Inferior parietal cortex (tissue), 1 donor: ENCODE data around the gene LRRC8D.

ENCODE experiments used
- DNase-seq: peaks from one replicate; pipeline ENCODE4 v3.0.0-alpha.2; 2016; ENCODE audit errors: extremely low spot score

Gene LRRC8D

DNA sequence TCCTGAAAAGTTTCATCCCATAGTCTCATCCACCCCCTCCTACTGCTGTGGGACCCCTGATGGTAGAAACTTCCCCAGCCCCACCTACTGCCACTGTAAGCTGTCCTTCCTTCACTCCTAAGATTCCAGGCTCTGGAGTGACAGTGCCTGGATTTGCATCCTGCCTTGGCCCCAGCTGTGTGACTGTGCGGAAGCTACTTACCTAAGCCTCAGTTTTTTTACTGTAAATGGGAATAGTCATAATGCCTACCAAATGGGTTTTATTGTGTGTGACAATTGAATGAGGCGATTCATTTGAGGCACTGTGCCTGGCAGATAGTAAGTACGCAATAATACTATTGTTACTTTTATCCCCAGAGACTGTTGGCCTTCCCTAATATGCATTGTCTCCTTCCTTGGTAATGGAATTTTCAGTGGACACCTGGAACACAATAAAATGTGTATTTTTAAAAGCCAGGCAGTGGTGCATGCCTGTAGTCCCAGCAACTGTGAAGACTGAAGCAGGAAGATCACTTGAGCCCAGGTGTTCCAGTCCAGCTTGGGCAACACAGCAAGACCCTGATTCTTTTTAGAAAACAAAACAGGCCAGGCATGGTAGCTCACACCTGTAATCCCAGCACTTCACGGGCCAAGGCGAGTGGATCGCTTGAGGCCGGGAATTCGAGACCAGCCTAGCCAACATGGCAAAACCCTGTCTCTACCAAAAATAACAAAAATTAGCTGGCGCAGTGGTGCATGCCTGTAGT lies 119.0 kb downstream of the LRRC8D start:
- DNase-seq = no peak

GRCh38 chr1:89941110-89941766 lies 120.4 kb downstream of the LRRC8D start:
- DNase-seq = no peak

GRCh38 chr1:89942014-89942413 lies 121.2 kb downstream of the LRRC8D start:
- DNase-seq = no peak

DNA sequence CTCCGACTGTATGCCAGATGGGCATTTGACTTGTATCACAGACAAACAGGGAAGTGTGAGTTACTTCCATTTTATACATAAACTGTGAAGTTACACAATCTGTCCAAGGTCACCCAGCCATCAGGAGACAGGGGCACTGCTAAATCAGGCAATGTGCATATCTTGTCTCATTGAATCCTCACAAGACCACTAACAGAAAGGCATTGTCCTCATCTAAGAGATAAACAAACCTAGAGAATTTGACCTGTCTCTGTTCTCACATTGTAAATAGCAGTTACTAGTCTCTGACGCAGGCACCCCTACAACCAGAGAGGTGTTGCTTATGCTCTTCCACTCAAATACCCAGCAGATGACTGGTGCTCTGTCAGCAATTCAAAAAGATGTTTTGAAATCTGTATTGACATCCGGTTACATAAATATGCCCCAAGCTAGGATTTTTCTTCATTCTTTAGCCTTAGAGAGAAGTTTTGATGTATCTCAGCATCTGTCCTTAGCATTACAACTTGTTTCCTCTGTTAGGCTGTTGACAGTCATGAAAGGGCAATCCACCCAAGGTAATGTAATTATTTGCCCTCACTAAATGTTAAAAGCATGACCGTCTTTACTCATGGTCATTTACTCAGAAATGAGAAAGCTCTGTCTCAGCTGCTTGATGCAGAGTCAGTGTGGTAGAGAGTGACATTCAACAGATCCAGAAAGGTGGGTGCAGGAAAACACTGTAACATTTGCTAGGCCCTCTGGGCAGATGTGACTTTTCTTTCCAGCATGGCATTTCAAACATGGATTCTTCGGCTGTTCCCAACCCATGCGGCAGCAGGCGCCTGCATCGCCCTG lies 122.2 kb downstream of the LRRC8D start:
- DNase-seq = no peak

GRCh38 chr1:89943846-89944781 lies 123.3 kb downstream of the LRRC8D start:
- no peak for DNase-seq

DNA sequence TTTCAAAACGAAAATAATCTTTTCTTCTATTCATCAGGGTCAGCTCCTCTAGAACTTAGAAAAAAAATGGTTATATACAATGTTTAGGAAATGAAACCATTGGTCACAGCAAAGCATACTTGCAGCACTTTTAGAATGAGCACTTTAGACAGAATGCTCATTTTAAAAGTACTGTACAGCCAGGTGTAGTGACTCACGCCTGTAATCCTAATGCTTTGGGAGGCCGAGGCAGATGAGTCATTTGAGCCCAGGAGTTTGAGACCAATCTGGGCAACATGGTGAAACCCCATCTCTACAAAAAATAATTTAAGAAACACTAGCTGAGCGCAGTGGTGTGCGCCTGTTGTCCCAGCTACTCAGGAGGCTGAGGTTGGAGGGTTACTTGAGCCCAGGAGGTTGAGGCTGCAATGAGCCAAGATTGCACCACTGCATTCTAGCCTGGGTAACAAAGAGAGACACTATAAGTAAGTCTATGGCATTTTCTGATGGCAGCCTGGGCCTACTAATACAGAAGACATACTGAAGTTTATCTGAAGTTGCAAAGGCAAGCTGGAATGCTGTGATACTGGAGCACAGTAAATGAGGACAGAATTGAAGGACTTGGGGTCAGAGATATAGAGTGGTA lies 125.1 kb downstream of the LRRC8D start:
- no peak for DNase-seq

DNA sequence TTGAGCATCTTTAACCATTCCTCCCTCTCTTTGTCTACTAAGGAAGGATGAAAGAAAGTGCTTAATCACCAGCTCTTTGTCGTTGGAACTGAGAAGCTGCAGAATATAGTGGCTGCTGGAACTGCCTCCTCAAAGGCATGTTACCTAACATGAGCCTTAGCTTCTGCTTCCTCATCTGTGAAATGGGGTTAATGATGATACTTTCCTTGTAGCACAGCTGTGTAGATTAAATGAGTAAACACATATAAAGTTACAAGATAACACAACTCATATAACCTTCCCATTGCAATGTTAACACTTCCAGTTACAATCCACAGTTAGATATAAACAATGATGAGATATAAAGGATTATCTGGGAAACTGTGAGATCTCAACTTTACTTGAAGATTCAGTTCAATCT lies 125.7 kb downstream of the LRRC8D start:
- no peak for DNase-seq

DNA sequence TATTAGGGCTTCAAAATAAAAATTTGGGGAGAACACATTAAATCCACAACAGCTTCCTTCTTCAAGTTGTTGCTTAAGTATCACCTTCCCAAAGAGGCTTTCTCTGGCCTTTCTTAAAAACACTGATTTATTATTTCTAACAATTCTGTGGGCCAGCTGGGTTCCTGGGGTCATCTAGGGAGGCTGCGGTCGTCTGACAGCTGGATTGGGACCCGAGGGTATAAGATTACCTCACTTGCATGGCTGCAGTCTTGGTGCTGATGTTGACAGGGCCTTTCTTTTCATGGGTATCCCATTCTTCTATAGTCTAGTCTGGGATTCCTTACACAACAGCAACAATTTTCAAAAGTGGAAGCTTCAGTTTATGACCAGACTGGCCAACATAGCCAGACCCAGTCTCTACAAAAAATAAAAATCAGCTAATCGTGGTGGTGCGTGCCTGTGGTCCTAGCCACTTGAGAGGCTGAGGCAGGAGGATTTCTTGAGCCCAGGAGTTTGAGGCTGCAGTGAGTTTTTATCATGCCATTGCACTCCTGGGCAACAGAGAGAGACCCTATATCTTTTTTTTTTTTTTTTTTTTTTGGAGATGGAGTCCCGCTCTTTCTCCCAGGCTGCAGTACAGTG lies 128.0 kb downstream of the LRRC8D start:
- no peak for DNase-seq

DNA sequence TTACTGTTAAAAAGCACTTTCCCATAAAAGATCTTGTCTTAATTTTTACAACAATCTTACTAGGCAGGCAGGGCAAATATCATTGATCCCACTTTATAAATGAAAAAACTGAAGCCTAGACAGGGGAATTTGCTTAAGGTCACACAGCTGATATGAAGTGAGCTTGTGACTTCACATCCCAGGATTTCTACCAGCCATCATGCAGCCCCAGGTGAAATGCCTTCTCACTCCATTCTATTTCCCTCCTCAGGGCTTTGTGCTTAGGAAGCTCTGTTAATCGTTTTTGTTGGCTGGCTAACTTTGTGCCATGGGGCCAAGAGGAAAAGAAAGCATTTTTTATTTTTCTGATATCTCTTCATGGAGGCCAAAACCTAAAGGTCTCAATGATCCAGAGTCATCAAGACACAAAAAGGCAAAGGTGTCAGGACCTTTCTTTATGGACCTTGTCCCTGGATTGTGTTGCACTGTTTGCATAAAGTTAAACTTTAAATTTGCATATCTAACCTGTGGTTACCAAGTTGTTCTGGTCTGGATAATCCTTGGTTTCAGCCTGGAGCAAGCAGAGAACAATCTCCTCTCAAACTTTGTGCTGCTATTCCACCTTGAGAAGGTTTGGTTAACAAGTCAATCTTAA lies 129.3 kb downstream of the LRRC8D start:
- no peak for DNase-seq

DNA sequence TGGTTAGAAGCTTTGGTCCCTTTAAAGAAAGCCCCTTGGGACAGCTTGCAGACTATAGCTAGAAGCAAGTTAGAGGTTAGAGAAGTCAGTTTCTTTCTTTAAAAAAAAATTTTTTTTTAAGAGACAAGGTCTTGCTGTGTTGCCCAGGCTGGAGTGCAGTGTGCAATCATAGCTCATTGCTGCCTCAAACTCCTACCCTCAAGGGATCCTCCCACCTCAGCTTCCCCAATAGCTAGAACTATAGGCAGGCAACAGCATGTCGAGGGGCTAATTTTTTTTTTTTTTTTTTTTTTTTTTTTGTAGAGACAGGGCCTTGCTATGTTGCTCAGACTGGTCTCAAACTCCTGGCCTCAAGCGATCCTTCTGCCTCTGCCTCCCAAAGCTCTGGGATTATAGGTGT lies 129.9 kb downstream of the LRRC8D start:
- no peak for DNase-seq

DNA sequence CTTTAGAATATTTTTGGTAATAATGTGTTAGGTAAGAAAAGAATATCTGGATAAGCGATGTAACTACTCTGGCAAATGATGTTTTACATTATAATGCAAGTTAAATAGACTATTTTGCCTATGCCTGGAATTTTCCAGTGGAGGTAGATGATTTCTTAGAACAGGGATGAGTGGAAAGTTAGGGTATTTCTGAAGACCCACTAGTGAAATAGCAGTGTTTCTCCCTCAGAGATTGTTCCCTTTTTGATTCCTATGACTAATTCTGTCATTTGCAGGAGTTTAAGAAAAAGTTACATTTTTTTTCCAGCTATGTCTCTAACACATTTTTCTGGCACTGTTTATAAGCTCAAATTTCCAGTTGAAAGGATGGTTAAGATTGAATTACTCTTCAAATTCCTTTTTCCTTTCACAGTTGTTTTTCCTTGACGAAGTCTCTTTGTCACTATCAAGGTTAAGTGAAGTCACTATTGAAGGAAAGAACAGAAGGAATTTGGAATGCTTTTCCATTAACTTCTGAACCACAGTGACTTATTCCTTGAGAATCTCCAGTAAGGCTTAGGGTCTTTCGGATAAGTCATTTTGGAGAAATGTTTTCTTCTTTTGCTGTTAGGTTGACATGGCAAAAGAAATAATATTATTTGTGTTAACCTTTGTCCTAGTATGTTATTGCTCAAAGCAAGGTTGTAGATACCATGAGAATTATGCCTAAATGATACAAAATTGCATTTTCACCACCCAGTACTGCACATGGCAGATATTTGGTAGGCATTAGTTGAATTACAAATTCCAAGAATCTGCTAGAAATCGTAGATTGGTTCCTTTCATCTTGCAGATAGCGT lies 131.2 kb downstream of the LRRC8D start:
- DNase-seq = no peak

GRCh38 chr1:89952605-89953130 lies 131.8 kb downstream of the LRRC8D start:
- DNase-seq = no peak

- no peak for DNase-seq
These were observed 132.3 kb downstream of the LRRC8D start for GRCh38 chr1:89953131-89953626.

DNA sequence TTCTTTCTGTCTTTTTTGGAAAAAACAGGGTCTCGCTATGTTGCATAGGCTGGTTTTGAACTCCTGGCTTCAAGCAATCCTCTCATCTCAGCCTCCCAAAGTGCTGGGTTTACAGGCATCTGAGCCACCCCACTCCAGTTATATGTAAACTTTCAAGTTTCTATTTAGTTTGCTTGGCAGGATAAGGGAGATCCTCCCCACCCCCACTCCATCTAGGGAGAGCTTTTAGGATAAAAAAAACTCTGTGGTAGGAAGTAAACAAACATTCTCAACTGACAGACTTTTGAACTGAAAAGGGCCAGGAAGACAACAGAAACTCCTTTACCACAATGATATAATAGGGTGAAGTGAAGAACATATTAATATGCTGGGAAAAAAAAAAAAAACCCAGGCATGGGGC lies 133.1 kb downstream of the LRRC8D start:
- DNase-seq = no peak

DNA sequence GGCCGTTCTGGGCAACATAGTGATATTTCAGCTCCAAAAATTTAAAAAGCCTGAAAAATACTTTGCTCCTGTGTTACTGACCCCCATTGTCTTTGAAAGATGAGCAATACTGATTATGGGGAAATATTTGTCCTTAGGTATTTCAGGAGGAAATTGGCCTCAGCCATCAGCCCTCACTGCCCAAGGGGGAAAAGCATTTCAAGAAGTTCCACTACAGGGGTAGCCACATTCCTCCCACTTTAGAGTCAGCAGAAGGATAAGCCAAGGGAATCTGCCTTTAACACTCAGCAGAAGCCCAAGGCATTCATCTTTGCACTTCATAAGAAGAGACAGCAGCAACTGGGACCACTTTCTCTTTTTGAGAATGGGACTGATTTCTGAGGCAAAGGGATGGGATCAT lies 133.6 kb downstream of the LRRC8D start:
- DNase-seq = no peak

- DNase-seq = no peak
These were observed 134.7 kb downstream of the LRRC8D start for GRCh38 chr1:89955311-89956205.

GRCh38 chr1:89957107-89957506 lies 136.3 kb downstream of the LRRC8D start:
- DNase-seq = no peak
